GM21737 (cell line): ENCODE data around the gene HUNK.
"Not testable (repeated sequence)": the region's sequence is repeated elsewhere in the genome, so short reads cannot be mapped to it uniquely, and the experiment has no call there.

Experiments
- ATAC-seq: cut with Tn5 transposase; IDR thresholded peaks from one replicate; pipeline ENCODE4 v1.9.1; 2021; ENCODE audit warnings: mild to moderate bottlenecking, moderate library complexity; ENCODE audit not compliant: unreplicated experiment

HUNK gene

GRCh38 chr21:31872452-31873274 is at the start of gene HUNK:
HUNK (plus strand) TSS chr21:31873020; CDS start chr21:31873675, 655 bp downstream.
- no peak for ATAC-seq

DNA sequence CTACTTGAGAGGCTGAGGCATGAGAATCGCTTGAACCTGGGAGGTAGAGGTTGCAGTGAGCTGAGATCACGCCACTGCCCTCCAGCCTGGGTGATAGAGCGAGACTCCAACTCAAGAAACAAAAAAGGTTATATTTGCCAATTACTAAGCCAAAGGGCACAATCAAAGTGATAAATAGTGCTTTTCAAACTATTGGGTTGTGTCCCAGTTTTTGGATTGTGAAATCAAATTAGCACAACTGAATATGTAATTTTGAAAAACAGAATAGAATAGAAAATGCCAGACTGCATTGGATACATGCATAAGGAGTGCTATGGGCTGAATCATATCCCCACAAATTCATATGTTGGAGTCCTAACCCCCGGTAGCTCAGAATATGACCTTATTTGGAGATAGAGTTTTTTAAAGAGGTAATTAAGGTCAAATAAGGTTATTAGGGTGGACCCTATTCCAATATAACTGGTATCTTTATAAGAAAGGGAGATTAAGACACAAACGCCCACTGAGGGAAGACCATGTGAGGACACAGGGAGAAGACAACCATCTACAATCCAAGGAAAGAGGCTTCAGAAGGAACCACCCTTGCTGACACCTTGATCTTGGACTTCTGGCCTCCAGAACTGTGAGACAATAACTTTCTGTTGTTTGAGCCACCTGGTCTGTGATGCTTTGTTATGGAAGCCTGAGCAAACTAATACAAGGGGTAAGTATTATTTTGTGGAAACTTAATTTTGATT is 42.9 kb upstream of the HUNK start:
- no peak for ATAC-seq

- no peak for ATAC-seq
These were observed 42.1 kb upstream of the HUNK start for GRCh38 chr21:31830701-31831100.

- ATAC-seq: no peak
These were observed 35.8 kb upstream of the HUNK start for GRCh38 chr21:31837041-31837440.

GRCh38 chr21:31837618-31838390 is 35.0 kb upstream of the HUNK start:
- ATAC-seq: no peak

DNA sequence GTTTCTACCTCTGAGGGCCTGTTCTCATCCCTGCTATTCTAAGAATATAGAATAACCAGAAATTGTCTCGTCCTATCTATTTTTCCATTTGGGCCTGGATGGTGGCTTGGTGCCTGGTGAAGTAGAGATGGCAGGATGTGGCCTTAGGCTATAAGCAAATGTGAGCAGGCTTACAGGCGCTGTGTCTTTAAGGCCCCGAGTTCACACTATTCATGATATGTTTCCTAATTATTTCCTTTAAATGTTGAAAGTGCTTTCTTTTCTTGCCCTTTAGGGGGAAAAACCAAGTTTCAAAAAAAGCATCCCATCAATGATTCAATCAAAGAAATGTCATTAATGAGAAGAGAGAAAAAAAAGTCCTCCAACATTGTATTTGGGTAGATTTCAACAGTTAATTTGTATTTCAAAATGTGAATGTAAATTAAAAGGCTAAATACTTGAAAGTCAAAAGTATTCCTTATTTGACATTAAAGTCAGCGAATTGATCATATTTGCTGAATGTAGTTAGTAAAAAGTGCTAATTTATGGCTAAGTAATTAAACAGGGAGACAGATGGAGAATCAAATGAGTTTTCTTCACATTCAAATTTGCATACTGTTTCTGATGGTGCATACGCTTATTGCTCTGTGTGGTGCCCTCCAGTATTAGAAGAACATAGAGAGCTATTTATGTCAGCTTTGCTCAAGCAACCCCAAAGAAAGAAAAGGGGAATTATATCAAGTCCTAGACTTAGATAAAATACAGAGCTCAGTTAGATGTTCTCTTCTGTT is 34.0 kb upstream of the HUNK start:
- no peak for ATAC-seq

GRCh38 chr21:31844206-31844605 is 28.6 kb upstream of the HUNK start:
- no peak for ATAC-seq

GRCh38 chr21:31845151-31845729 is 27.6 kb upstream of the HUNK start:
- no peak for ATAC-seq

GRCh38 chr21:31846690-31847089 is 26.1 kb upstream of the HUNK start:
- ATAC-seq: no peak

GRCh38 chr21:31847761-31848160 is 25.1 kb upstream of the HUNK start:
- ATAC-seq: no peak

DNA sequence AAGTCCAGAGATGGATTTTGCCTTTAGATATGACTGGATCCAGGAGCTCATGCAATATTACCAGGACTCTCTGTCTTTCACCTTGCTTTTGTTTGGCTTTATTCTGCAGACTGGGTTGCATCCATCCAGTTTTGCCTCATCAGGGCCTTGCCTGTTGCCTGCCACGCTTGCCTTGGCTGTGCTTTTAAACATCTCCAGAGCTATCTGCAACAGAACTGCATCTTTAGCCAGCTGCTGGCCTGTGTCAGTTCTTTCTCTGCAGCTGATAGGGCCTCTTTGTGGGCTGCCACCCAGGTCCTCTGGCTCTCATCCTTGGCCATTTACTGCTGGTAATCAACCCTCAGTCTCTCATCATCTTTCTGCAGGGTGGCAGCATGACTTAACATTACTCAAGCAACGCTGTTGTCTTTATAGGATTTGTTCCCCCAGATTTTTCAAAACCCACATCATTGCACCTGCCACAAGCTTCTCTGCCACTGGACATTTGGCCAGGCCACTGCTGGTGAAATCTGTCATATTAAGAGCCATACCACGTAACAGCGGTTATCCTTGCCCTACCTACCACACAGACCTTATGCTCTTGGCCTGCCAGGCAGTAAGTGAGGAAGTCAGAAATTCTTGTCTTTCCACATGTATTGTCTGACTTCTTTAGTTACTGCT is 24.4 kb upstream of the HUNK start:
- ATAC-seq: no peak

DNA sequence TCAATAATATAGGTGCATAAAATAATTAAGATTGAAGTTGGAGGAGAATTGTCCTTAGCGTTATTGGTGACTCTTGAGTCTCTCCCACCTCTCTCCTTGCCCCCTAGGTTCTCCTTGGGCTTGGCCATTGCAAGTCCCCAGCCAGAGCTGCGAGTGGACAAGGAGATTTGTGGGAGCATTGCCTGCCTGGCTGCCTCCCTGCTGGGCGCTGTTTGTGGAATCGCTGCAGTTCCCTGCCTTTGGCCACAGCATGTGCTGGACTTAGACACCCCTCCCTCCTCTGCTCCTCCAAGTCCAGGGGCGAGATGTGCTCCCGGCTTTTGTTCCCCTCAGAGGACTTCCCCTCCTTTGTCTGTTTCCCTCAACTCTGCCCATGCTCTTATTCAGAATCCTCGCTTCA is 21.9 kb upstream of the HUNK start:
- ATAC-seq: no peak

DNA sequence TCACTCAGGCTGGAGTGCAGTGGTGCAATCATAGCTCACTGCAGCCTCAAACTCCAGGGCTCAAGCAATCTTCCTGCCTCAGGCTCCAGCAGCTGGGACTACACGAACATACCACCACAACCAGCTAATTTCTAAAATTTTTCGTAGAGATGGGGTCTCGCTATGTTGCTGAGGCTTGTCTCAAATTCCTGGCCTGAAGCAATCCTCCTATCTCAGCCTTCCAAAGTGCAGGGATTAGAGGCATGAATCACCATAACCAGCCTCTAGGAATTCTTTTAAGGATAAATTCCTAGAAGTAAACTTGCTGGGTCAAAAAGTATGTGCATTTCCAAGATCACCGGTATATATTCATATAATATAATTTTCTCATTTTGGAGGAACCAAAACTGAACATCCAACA is 17.6 kb upstream of the HUNK start:
- no peak for ATAC-seq

GRCh38 chr21:31857096-31857495 is 15.7 kb upstream of the HUNK start:
- ATAC-seq: no peak

DNA sequence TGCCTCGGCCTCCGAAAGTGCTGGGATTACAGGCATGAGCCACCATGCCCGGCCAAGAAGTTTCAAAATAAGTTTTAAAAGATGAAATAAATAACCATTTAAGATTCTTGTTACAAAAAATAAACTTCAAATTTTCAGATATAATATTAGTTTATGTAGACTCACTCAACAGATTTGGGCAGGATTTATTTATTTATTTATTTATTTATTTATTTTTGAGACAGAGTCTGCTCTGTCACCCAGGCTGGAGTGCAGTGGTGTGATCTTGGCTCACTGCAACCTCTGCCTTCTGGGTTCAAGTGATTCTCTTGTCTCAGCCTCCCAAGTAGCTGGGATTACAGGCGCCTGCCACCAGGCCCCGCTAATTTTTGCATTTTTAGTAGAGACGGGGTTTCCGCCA is 15.2 kb upstream of the HUNK start:
- ATAC-seq: not testable (repeated sequence)

DNA sequence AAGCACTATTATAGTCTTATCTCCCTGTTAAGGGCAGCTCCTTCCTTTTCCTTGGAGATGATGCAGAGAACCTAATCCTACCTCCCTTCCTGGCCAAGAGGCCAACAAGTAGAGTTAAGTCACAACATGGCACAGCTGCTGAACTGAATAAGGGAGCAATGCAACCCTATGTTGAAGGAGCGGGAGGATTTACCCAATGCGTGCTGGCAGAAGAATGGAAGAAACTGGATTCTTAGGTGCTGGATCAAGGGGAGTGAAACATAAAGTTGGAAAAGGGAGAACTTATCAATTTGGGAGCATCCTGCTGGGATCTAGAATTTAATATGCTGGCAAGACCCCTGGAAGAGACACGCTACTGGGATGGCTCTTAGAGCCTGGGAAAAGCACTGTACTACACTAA is 12.0 kb upstream of the HUNK start:
- no peak for ATAC-seq

- no peak for ATAC-seq
These were observed 10.7 kb upstream of the HUNK start for GRCh38 chr21:31862078-31862477.

DNA sequence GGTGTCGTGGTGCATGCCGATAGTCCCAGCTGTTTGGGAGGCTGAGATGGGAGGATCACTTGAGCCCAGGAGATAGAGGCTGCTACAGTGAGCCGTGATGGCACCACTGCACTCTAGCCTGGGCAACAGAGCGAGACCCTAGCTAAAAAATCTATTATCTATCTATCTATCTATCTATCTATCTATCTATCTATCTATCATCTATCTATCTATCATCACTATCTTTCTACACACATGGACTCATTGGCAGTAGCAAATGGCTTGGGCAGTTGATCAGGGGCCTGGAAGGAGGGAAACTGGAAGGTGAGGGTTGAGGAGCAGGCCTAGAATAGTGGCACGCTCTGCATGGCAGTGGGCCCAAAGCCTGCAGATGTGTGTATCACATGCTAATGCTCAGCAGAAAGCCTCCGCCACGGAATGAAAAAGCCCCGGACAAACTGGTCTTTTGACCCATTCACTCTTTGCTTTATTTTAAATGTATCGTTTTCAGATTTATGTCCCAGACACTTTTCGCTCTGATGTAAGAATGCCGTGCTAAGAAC is 7.3 kb upstream of the HUNK start:
- ATAC-seq: no peak

DNA sequence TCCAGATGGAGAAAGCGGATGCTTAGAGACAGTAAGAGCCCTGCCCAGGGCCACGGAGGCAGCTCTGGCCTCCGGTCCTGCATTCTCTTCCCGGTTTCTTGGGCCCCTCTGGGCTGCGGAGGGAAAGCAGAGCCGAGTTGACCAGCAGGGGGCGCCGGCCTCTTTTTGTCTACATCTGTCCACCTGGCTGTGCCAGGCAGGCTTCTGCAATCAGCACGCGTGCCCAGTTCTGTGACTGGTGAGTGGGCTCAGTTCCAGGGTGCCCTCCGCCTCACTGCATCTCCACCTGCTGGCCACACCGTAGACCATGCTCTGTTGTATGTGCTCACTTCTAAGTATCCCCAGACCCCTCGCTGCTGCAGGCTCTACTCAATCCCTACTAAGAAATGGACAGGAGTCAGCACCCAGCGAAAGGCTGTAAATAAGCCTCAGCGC is 6.7 kb upstream of the HUNK start:
- no peak for ATAC-seq

DNA sequence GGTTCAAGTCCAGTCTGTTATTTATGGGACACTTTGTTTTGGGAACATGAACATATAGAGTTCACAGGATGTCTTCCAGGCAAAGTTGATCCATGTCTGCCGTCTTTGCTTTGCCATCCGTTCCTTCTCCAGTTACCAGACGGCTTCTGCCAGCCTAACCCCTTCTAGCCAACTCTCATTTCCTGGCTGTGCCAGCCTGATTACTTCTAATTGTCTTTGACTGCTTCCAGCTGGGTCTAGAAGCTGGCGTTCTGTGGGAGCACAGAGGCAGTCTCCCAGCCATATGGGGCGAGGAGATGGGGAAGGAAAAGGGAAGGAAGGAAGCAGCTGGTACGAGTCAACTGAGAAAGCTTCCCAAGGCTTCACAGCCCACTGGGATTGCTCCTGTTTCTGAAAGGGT is 3.1 kb upstream of the HUNK start:
- ATAC-seq: no peak
